Measurements from ENCODE around the gene PCDHGA3. TPM values are rescaled to one million over a fixed set of nuclear protein-coding genes. Genes with fewer than 3 reads are reported as not detected.
A peak's percentile ranks its signal among the peaks of the same experiment; 100 is the strongest.

The PCDHGA3 gene
- total and polyA plus RNA-seq, 9 donors, result 1.9 to 8.6 (median 5.4) TPM

- H3K36me3 ChIP-seq, result no peaks in the 10 kb centered on the region
- TF ChIP-seq POLR2A (IDR thresholded peaks at IDR 0.05) (no peak), CTCF (IDR thresholded peaks at IDR 0.05) (no peak), EP300 (IDR thresholded peaks at IDR 0.05) (no peak)
- no peak overlapping the region for H3K27ac ChIP-seq
- peaks cover 7 to 64% of the 10 kb centered on the region in 2 donors for H3K9me3 ChIP-seq
- H3K4me3 ChIP-seq, result no peak overlapping the region
- H3K4me1 ChIP-seq (ENCODE audit: insufficient read depth), result no peaks in the 10 kb centered on the region
- DNase-seq, result no peak
- no peaks in the 10 kb centered on the region for H3K27me3 ChIP-seq
- WGBS, 3 donors, result 31 to 43% (median 39%) methylated on average over 15 of the region's 15 CpGs
- intact Hi-C loops (cut with DNase I), result no loop called here
Measured at GRCh38 chr5:141360685-141361084, 17.1 kb downstream of the PCDHGA3 start.

GRCh38 chr5:141362719-141363118, 19.1 kb downstream of the PCDHGA3 start:
- H3K9me3 ChIP-seq, result peaks cover 0 to 56% of the 10 kb centered on the region in 2 donors
- no peak for DNase-seq
- no peaks in the 10 kb centered on the region for H3K36me3 ChIP-seq
- intact Hi-C loops (cut with DNase I), result no loop called here
- no peaks in the 10 kb centered on the region for H3K4me1 ChIP-seq (ENCODE audit: insufficient read depth)
- no peaks in the 10 kb centered on the region for H3K27me3 ChIP-seq
- TF ChIP-seq POLR2A (IDR thresholded peaks at IDR 0.05), result no peak
- no peak for TF ChIP-seq CTCF (IDR thresholded peaks at IDR 0.05)
- TF ChIP-seq EP300 (IDR thresholded peaks at IDR 0.05), result no peak
- H3K27ac ChIP-seq, result no peak overlapping the region
- no peak overlapping the region for H3K4me3 ChIP-seq

- intact Hi-C loops (cut with DNase I), result no loop called here
- Histone ChIP-seq H3K36me3 (no peaks in the 10 kb centered on the region), H3K9me3 (peaks cover 0 to 52% of the 10 kb centered on the region in 2 donors), H3K4me3 (peak within 1 kb of the TSS; percentile 17), H3K27ac (no peak within 1 kb of the TSS), H3K4me1 (ENCODE audit: insufficient read depth) (no peaks in the 10 kb centered on the region), H3K27me3 (no peaks in the 10 kb centered on the region)
- no peak for DNase-seq
- TF ChIP-seq CTCF (IDR thresholded peaks at IDR 0.05) (no peak), EP300 (IDR thresholded peaks at IDR 0.05) (no peak), POLR2A (IDR thresholded peaks at IDR 0.05) (no peak)
- WGBS, 3 donors, result 11 to 18% (median 16%) methylated on average over 34 of the region's 34 CpGs
Measured at GRCh38 chr5:141363952-141364660, 20.5 kb downstream of the PCDHGA3 start, which contains the start of gene PCDHGA5. TSS of gene PCDHGA5 (plus strand) at chr5:141364162. CDS start at chr5:141364331, 169 bp downstream.

DNA sequence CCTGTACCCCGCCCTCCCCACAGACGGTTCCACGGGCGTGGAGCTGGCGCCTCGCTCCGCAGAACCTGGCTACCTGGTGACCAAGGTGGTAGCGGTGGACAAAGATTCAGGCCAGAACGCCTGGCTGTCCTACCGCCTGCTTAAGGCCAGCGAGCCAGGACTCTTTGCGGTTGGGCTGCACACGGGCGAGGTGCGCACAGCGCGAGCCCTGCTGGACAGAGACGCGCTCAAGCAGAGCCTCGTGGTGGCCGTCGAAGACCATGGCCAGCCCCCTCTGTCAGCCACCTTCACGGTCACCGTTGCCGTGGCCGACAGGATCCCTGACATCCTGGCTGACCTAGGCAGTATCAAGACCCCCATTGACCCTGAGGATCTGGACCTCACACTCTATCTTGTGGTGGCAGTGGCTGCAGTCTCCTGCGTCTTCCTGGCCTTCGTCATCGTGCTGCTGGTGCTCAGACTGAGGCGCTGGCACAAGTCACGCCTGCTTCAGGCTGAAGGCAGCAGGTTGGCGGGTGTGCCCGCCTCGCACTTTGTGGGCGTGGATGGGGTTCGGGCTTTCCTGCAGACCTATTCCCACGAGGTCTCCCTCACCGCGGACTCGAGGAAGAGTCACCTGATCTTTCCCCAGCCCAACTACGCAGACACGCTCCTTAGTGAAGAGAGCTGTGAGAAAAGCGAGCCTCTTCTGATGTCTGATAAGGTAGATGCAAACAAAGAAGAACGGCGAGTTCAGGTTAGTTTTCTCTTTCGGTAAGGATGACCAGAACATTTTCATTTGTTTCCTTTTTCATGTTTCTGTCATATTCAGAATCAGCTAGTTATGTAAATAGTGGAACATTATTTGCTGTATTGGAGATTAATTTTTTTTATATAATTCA, 22.6 kb downstream of the PCDHGA3 start:
- H3K27ac ChIP-seq, result no peak overlapping the region
- WGBS, 3 donors, result 28 to 44% (median 29%) methylated on average over 36 to 46 of the region's 46 CpGs
- no peak for TF ChIP-seq CTCF (IDR thresholded peaks at IDR 0.05)
- no peak for TF ChIP-seq POLR2A (IDR thresholded peaks at IDR 0.05)
- no peak for TF ChIP-seq EP300 (IDR thresholded peaks at IDR 0.05)
- DNase-seq, result no peak
- H3K4me1 ChIP-seq (ENCODE audit: insufficient read depth), result no peaks in the 10 kb centered on the region
- intact Hi-C loops (cut with DNase I), result no loop called here
- no peaks in the 10 kb centered on the region for H3K36me3 ChIP-seq
- no peak overlapping the region for H3K4me3 ChIP-seq
- H3K27me3 ChIP-seq, result no peaks in the 10 kb centered on the region
- peaks cover 0 to 53% of the 10 kb centered on the region in 2 donors for H3K9me3 ChIP-seq
